OCI-LY1 (cell line): ENCODE data around the gene OSBPL2.

Experiments used
- H2AFZ ChIP-seq: fragments of 200-600 bp; sonication (generic), shearing (Covaris generic); 2 replicates; pipeline ENCODE4 v1.6.0; 2014; ENCODE audit warnings: antibody characterized with exemption, mild to moderate bottlenecking, low read length
- H3F3A ChIP-seq: fragments of 200-600 bp; sonication (generic), shearing (Covaris generic); 2 replicates; pipeline ENCODE4 v1.6.0; 2014; ENCODE audit warnings: mild to moderate bottlenecking, antibody characterized with exemption, low read length, moderate library complexity; ENCODE audit not compliant: insufficient read depth
- H3K27ac ChIP-seq: fragments of 200-600 bp; sonication (generic); 2 replicates; pipeline ENCODE4 v1.5.1; 2014; ENCODE audit warnings: low read length, mixed run types, mild to moderate bottlenecking, low read depth; ENCODE audit not compliant: poor library complexity, severe bottlenecking
- H3K27me3 ChIP-seq: fragments of 200-600 bp; sonication (generic); 2 replicates; pipeline ENCODE4 v1.6.0; 2014; ENCODE audit warnings: antibody characterized with exemption, mild to moderate bottlenecking, low read length, moderate library complexity; ENCODE audit not compliant: insufficient read depth
- H3K36me3 ChIP-seq: fragments of 200-600 bp; sonication (generic); 2 replicates; pipeline ENCODE4 v1.6.1; 2014; ENCODE audit warnings: mild to moderate bottlenecking, antibody characterized with exemption, low read length, moderate library complexity, mixed read lengths; ENCODE audit not compliant: insufficient read depth
- H3K4me1 ChIP-seq: fragments of 200-600 bp; sonication (generic); 2 replicates; pipeline ENCODE4 v1.5.1; 2014; ENCODE audit warnings: mild to moderate bottlenecking, low read length, moderate library complexity; ENCODE audit not compliant: insufficient read depth, severe bottlenecking
- H3K4me2 ChIP-seq: fragments of 200-600 bp; sonication (generic), shearing (Covaris generic); 2 replicates; pipeline ENCODE4 v1.6.1; 2014; ENCODE audit warnings: low read length
- H3K4me3 ChIP-seq: fragments of 200-600 bp; sonication (generic); 2 replicates; pipeline ENCODE4 v1.5.1; 2014; ENCODE audit warnings: low read length, low read depth, mild to moderate bottlenecking, mixed read lengths; ENCODE audit not compliant: poor library complexity, severe bottlenecking
- H3K79me2 ChIP-seq: fragments of 200-600 bp; shearing (Covaris generic); 2 replicates; pipeline ENCODE4 v1.6.1; 2016; ENCODE audit warnings: mixed run types, low read length, mixed read lengths; ENCODE audit not compliant: insufficient read depth
- H3K9ac ChIP-seq: fragments of 200-600 bp; sonication (generic), shearing (Covaris generic); 2 replicates; pipeline ENCODE4 v1.6.1; 2014; ENCODE audit warnings: mild to moderate bottlenecking, low read length, mixed read lengths
- H3K9me2 ChIP-seq: fragments of 200-600 bp; sonication (generic), shearing (Covaris generic); 2 replicates; pipeline ENCODE4 v1.6.1; 2014; ENCODE audit warnings: low read depth, mild to moderate bottlenecking, low read length, mixed read lengths
- H3K9me3 ChIP-seq: fragments of 200-600 bp; shearing (Covaris generic); 2 replicates; pipeline ENCODE4 v1.6.1; 2014; ENCODE audit warnings: low read length, mixed read lengths
- H4K20me1 ChIP-seq: fragments of 200-600 bp; sonication (generic), shearing (Covaris generic); 2 replicates; pipeline ENCODE4 v1.6.0; 2016; ENCODE audit warnings: mild to moderate bottlenecking, low read length; ENCODE audit not compliant: insufficient read depth
- EZH2 ChIP-seq: fragments of 200-600 bp; sonication (generic), shearing (Covaris generic); IDR thresholded peaks from 2 replicates; pipeline ENCODE4 v1.8.0; 2017; ENCODE audit warnings: borderline replicate concordance, mixed run types, mild to moderate bottlenecking, antibody characterized with exemption, low read length, moderate library complexity, mixed read lengths
- TF ChIP-seq, protein P1 (sequence below): fragments of 200-600 bp; sonication (generic), shearing (Covaris generic); IDR thresholded peaks from 2 replicates; pipeline ENCODE4 v1.5.1; 2017; ENCODE audit warnings: mild to moderate bottlenecking, antibody characterized with exemption, low read length, moderate library complexity, mixed read lengths

The OSBPL2 gene

DNA sequence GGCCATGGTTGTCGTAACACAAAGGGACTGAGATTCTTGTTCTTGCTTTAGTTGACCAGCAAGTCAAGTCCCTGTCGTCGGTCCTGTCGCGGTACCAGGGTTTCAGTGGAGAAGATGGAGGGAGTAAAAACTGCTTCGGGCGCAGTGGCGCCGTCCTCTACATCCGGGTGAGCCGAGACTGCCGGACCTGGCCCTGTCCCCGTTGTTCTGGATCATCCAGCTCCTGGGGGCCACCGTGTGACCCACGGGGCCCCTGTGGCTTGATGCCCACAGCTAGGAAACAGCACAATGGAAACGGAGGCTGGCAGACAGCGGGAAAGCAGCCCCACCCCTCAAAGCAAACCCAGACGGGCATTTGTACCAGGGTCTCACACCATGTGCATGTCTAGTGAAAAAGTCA lies 40.5 kb upstream of the OSBPL2 start:
- Histone ChIP-seq H3F3A (no peaks in the 10 kb centered on the region), H4K20me1 (no peaks in the 10 kb centered on the region), H3K4me1 (peaks cover 41% of the 10 kb centered on the region), H3K9me3 (no peaks in the 10 kb centered on the region), H3K36me3 (peaks cover 54% of the 10 kb centered on the region), H3K9me2 (no peaks in the 10 kb centered on the region), H3K4me3 (no peak overlapping the region), H3K9ac (no peak overlapping the region), H3K27ac (no peak overlapping the region), H3K79me2 (no peaks in the 10 kb centered on the region), H3K27me3 (no peaks in the 10 kb centered on the region), H2AFZ (no peak overlapping the region), H3K4me2 (no peak overlapping the region)
- no peak for TF ChIP-seq EZH2
- TF ChIP-seq, protein P1, sequence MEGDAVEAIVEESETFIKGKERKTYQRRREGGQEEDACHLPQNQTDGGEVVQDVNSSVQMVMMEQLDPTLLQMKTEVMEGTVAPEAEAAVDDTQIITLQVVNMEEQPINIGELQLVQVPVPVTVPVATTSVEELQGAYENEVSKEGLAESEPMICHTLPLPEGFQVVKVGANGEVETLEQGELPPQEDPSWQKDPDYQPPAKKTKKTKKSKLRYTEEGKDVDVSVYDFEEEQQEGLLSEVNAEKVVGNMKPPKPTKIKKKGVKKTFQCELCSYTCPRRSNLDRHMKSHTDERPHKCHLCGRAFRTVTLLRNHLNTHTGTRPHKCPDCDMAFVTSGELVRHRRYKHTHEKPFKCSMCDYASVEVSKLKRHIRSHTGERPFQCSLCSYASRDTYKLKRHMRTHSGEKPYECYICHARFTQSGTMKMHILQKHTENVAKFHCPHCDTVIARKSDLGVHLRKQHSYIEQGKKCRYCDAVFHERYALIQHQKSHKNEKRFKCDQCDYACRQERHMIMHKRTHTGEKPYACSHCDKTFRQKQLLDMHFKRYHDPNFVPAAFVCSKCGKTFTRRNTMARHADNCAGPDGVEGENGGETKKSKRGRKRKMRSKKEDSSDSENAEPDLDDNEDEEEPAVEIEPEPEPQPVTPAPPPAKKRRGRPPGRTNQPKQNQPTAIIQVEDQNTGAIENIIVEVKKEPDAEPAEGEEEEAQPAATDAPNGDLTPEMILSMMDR, result no peak

DNA sequence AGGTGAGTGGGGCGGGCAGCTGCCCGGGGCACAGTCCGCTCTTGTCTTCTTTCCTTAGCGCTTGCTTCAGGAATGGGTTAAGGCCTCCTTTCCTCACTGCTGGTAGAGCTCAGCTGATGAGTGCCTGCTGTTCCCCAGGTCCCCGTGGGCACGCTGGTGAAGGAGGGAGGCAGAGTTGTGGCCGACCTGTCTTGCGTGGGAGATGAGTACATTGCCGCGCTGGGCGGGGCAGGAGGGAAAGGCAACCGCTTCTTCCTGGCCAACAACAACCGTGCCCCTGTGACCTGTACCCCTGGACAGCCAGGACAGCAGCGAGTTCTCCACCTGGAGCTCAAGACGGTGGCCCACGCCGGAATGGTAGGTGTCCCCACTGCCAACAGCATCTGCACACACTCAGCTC lies 39.8 kb upstream of the OSBPL2 start:
- no peaks in the 10 kb centered on the region for H3K79me2 ChIP-seq
- no peaks in the 10 kb centered on the region for H3K9me2 ChIP-seq
- no peak overlapping the region for H3K27ac ChIP-seq
- H2AFZ ChIP-seq, result no peak overlapping the region
- H3F3A ChIP-seq, result no peaks in the 10 kb centered on the region
- no peak overlapping the region for H3K4me2 ChIP-seq
- TF ChIP-seq EZH2, result no peak
- TF ChIP-seq, protein P1, result no peak
- peaks cover 52% of the 10 kb centered on the region for H3K36me3 ChIP-seq
- peaks cover 34% of the 10 kb centered on the region for H3K4me1 ChIP-seq
- H3K9me3 ChIP-seq, result no peaks in the 10 kb centered on the region
- H3K27me3 ChIP-seq, result no peaks in the 10 kb centered on the region
- no peaks in the 10 kb centered on the region for H4K20me1 ChIP-seq
- no peak overlapping the region for H3K4me3 ChIP-seq
- no peak overlapping the region for H3K9ac ChIP-seq

DNA sequence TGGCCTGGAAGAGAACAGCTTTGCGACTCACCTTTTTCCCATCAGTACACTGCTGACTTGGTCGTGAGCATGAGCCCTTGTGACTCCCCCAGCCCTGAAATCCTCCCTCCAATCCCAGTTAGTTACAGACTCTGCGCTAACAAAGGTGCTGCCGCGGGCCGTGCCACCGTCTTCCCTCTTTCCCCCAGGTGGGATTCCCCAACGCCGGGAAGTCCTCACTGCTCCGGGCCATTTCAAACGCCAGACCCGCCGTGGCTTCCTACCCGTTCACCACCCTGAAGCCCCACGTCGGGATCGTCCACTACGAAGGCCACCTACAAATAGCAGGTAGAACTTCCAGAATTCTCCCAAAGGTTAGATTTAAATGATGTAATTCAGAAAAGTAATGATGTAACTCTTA lies 39.4 kb upstream of the OSBPL2 start:
- H3K36me3 ChIP-seq, result peaks cover 51% of the 10 kb centered on the region
- no peak overlapping the region for H3K4me3 ChIP-seq
- no peak overlapping the region for H2AFZ ChIP-seq
- H3K27ac ChIP-seq, result no peak overlapping the region
- H3K9ac ChIP-seq, result no peak overlapping the region
- TF ChIP-seq, protein P1, result no peak
- TF ChIP-seq EZH2, result no peak
- H3K4me1 ChIP-seq, result peaks cover 31% of the 10 kb centered on the region
- H3F3A ChIP-seq, result no peaks in the 10 kb centered on the region
- no peak overlapping the region for H3K4me2 ChIP-seq
- no peaks in the 10 kb centered on the region for H3K9me2 ChIP-seq
- H3K27me3 ChIP-seq, result no peaks in the 10 kb centered on the region
- no peaks in the 10 kb centered on the region for H3K79me2 ChIP-seq
- H3K9me3 ChIP-seq, result no peaks in the 10 kb centered on the region
- no peaks in the 10 kb centered on the region for H4K20me1 ChIP-seq
